Measurements from ENCODE around the gene SLC17A6. TPM values are rescaled to one million over a fixed set of nuclear protein-coding genes. Genes with fewer than 3 reads are reported as not detected.

Gene SLC17A6
- total and polyA plus RNA-seq, 2 experiments from 2014 or later: not detected

DNA sequence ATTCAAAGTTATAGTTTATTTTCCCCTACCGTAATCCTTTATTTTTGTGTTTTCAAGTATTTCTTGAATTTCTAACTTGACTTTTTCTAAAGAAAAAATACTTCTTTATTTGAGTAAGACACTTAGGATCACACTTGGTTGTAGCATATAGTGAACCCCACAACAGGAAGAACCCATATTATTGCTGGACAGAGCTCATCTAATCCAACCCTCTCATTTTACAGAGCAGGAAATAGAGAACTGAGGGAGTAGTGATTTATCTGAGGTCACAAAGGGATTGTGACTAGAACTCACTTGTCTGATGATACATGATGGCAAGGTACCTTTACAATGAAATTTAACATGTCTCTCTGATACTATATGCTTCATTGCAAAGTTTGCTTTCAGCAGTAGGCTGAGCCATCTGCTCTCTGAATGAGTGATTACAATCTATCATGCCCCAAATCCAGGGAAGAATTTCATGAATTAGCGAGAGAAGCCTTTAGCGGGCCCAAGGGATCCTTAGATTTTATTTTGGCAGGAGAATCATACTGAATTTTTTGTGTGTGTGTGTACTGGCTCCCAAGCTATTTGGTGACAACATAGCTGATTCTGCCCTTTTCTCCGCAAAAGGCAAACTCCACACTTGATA, 9.8 kb downstream of the SLC17A6 start:
- Histone ChIP-seq H3K36me3 (replicated peaks; ENCODE audit: insufficient read depth, low read depth) (no peaks in the 10 kb centered on the region), H3K4me3 (no peak overlapping the region), H3K9me2 (replicated peaks; ENCODE audit: insufficient read depth) (no peaks in the 10 kb centered on the region), H3K9me3 (ENCODE audit: low read depth) (no peaks in the 10 kb centered on the region), H3K4me1 (ENCODE audit: insufficient read depth) (no peaks in the 10 kb centered on the region), H3K4me2 (no peak overlapping the region), H3K27me3 (peaks cover 44% of the 10 kb centered on the region), H2AFZ (no peak overlapping the region), H3K27ac (no peak overlapping the region), H4K20me1 (ENCODE audit: insufficient read depth, poor library complexity, severe bottlenecking) (no peaks in the 10 kb centered on the region), H3K79me2 (no peaks in the 10 kb centered on the region)
- DNase-seq (ENCODE audit: low spot score): no peak
- no peak for TF ChIP-seq EZH2phosphoT487 (IDR thresholded peaks at IDR 0.05; ENCODE audit: low read depth, severe bottlenecking, unreplicated experiment)
- no peak for TF ChIP-seq EZH2 (IDR thresholded peaks at IDR 0.05; ENCODE audit: borderline replicate concordance)
- 91% methylated on average over 4 of the region's 4 CpGs for WGBS (ENCODE audit: low lambda C conversion rate, missing lambda C conversion rate)

DNA sequence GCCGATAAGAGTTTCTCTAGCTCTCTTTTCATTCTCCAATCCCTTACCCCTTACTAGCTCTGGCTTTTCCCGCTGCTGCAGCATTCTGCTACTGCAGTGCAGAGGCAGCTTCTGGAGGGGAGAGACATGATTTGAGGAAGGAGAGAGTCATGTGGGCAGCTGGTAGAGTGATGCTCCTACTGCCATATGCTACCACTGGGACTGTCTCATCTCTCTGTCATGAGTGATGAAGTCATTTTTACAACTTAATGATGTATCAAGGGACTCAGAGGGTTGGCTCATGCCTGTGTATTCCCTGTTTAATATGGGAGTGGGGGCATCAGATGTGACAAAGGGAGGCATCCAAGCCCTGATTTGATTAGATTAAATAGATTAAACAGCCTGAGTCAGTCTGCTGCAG, 11.3 kb downstream of the SLC17A6 start:
- Histone ChIP-seq H2AFZ (no peak overlapping the region), H3K4me3 (no peak overlapping the region), H3K9me2 (replicated peaks; ENCODE audit: insufficient read depth) (no peaks in the 10 kb centered on the region), H3K36me3 (replicated peaks; ENCODE audit: insufficient read depth, low read depth) (no peaks in the 10 kb centered on the region), H3K9me3 (ENCODE audit: low read depth) (no peaks in the 10 kb centered on the region), H4K20me1 (ENCODE audit: insufficient read depth, poor library complexity, severe bottlenecking) (no peaks in the 10 kb centered on the region), H3K4me1 (ENCODE audit: insufficient read depth) (no peaks in the 10 kb centered on the region), H3K27me3 (peaks cover 29% of the 10 kb centered on the region), H3K4me2 (no peak overlapping the region), H3K27ac (no peak overlapping the region), H3K79me2 (no peaks in the 10 kb centered on the region)
- no peak for DNase-seq (ENCODE audit: low spot score)
- TF ChIP-seq EZH2 (IDR thresholded peaks at IDR 0.05; ENCODE audit: borderline replicate concordance) (no peak), EZH2phosphoT487 (IDR thresholded peaks at IDR 0.05; ENCODE audit: low read depth, severe bottlenecking, unreplicated experiment) (no peak)
- TF ChIP-seq, protein P1, sequence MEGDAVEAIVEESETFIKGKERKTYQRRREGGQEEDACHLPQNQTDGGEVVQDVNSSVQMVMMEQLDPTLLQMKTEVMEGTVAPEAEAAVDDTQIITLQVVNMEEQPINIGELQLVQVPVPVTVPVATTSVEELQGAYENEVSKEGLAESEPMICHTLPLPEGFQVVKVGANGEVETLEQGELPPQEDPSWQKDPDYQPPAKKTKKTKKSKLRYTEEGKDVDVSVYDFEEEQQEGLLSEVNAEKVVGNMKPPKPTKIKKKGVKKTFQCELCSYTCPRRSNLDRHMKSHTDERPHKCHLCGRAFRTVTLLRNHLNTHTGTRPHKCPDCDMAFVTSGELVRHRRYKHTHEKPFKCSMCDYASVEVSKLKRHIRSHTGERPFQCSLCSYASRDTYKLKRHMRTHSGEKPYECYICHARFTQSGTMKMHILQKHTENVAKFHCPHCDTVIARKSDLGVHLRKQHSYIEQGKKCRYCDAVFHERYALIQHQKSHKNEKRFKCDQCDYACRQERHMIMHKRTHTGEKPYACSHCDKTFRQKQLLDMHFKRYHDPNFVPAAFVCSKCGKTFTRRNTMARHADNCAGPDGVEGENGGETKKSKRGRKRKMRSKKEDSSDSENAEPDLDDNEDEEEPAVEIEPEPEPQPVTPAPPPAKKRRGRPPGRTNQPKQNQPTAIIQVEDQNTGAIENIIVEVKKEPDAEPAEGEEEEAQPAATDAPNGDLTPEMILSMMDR (IDR thresholded peaks at IDR 0.05; ENCODE audit: poor library complexity): no peak
- WGBS (ENCODE audit: low lambda C conversion rate, missing lambda C conversion rate): 85% methylated on average over 2 of the region's 2 CpGs

DNA sequence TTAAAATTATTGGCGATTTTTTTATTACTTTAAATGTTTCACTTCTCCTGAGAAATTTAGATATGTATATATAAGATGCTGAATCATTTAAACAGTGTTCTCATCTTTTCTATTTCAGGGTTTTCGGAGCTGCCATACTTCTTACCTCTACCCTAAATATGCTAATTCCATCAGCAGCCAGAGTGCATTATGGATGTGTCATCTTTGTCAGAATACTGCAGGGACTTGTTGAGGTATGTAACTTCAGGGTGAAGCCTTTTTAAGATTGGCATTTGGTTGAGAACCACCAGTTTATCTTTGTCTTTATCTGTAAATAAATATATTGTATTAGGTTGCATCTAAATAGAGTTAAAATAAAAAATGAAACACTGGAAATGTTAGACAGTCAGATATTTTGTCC, 21.1 kb downstream of the SLC17A6 start:
- H3K9me3 ChIP-seq (ENCODE audit: low read depth): no peaks in the 10 kb centered on the region
- no peak overlapping the region for H3K4me3 ChIP-seq
- H3K4me1 ChIP-seq (ENCODE audit: insufficient read depth): no peaks in the 10 kb centered on the region
- H3K36me3 ChIP-seq (replicated peaks; ENCODE audit: insufficient read depth, low read depth): no peaks in the 10 kb centered on the region
- DNase-seq (ENCODE audit: low spot score): no peak
- no peak overlapping the region for H3K4me2 ChIP-seq
- no peaks in the 10 kb centered on the region for H4K20me1 ChIP-seq (ENCODE audit: insufficient read depth, poor library complexity, severe bottlenecking)
- no peak overlapping the region for H3K27ac ChIP-seq
- H2AFZ ChIP-seq: no peak overlapping the region
- no peaks in the 10 kb centered on the region for H3K27me3 ChIP-seq
- WGBS (ENCODE audit: low lambda C conversion rate, missing lambda C conversion rate): 85% methylated on average over 2 of the region's 2 CpGs
- TF ChIP-seq EZH2 (IDR thresholded peaks at IDR 0.05; ENCODE audit: borderline replicate concordance) (no peak), EZH2phosphoT487 (IDR thresholded peaks at IDR 0.05; ENCODE audit: low read depth, severe bottlenecking, unreplicated experiment) (no peak)
- TF ChIP-seq, protein P1 (IDR thresholded peaks at IDR 0.05; ENCODE audit: poor library complexity): no peak
- H3K9me2 ChIP-seq (replicated peaks; ENCODE audit: insufficient read depth): no peaks in the 10 kb centered on the region
- H3K79me2 ChIP-seq: no peaks in the 10 kb centered on the region

DNA sequence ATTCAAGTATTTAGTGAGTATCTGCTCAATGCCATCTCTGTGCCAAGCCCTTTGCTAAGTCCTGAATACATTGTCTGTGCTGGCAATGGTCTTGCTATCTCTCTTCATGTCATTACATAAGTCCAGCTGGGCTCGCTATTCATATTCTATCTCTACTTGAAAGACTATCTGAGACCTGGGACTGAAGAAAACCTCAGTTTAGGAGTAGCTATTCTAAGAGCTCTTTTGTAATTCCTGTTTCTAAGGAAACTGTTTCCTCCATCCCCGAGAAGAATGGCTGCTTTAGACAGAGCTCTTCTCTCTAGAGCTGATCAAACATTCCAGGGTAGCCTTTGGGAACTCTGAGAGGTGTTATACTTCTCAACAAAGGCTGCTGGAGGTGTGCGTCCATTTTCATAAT, 33.0 kb downstream of the SLC17A6 start:
- TF ChIP-seq EZH2 (IDR thresholded peaks at IDR 0.05; ENCODE audit: borderline replicate concordance): no peak
- TF ChIP-seq, protein P1 (IDR thresholded peaks at IDR 0.05; ENCODE audit: poor library complexity): no peak
- TF ChIP-seq EZH2phosphoT487 (IDR thresholded peaks at IDR 0.05; ENCODE audit: low read depth, severe bottlenecking, unreplicated experiment): no peak
- no peaks in the 10 kb centered on the region for H4K20me1 ChIP-seq (ENCODE audit: insufficient read depth, poor library complexity, severe bottlenecking)
- no peak overlapping the region for H3K4me3 ChIP-seq
- DNase-seq (ENCODE audit: low spot score): no peak
- H2AFZ ChIP-seq: no peak overlapping the region
- no peaks in the 10 kb centered on the region for H3K36me3 ChIP-seq (replicated peaks; ENCODE audit: insufficient read depth, low read depth)
- H3K27ac ChIP-seq: no peak overlapping the region
- H3K4me2 ChIP-seq: no peak overlapping the region
- peaks cover 16% of the 10 kb centered on the region for H3K27me3 ChIP-seq
- no peaks in the 10 kb centered on the region for H3K4me1 ChIP-seq (ENCODE audit: insufficient read depth)
- H3K9me2 ChIP-seq (replicated peaks; ENCODE audit: insufficient read depth): no peaks in the 10 kb centered on the region
- H3K9me3 ChIP-seq (ENCODE audit: low read depth): no peaks in the 10 kb centered on the region
- 27% methylated on average over 3 of the region's 3 CpGs for whole genome bisulfite sequencing (ENCODE audit: low lambda C conversion rate, missing lambda C conversion rate)
- no peaks in the 10 kb centered on the region for H3K79me2 ChIP-seq

Measured in hepatocyte (in vitro differentiated cells).